Dedifferentiated amniotic fluid mesenchymal stem cell (primary cell): ENCODE results near the gene ATAD2B.

Source experiments
- DNase-seq: peaks from one replicate; pipeline ENCODE4 v3.0.0-alpha.2; 2016; ENCODE audit errors: extremely low spot score

ATAD2B gene

GRCh38 chr2:23912054-23912453, 14.9 kb downstream of the ATAD2B start:
- no peak for DNase-seq

- no peak for DNase-seq
Measured at GRCh38 chr2:23905155-23905554, 21.8 kb downstream of the ATAD2B start.

GRCh38 chr2:23904692-23905091, 22.2 kb downstream of the ATAD2B start:
- DNase-seq, result peak; percentile 87

- DNase-seq, result no peak
Measured at GRCh38 chr2:23904215-23904614, 22.7 kb downstream of the ATAD2B start.

- no peak for DNase-seq
Measured at GRCh38 chr2:23903034-23903433, 23.9 kb downstream of the ATAD2B start.

GRCh38 chr2:23901966-23902846, 24.7 kb downstream of the ATAD2B start:
- no peak for DNase-seq

- peak; percentile 62 for DNase-seq
Measured at GRCh38 chr2:23900541-23901322, 26.2 kb downstream of the ATAD2B start.

GRCh38 chr2:23900133-23900532, 26.8 kb downstream of the ATAD2B start:
- no peak for DNase-seq

- DNase-seq, result no peak
Measured at GRCh38 chr2:23871206-23871605, 55.7 kb downstream of the ATAD2B start.

- no peak for DNase-seq
Measured at GRCh38 chr2:23867449-23867848, 59.5 kb downstream of the ATAD2B start.

GRCh38 chr2:23862716-23863426, 64.1 kb downstream of the ATAD2B start:
- no peak for DNase-seq

GRCh38 chr2:23861952-23862351, 65.0 kb downstream of the ATAD2B start:
- no peak for DNase-seq

- DNase-seq, result peak; percentile 26
Measured at GRCh38 chr2:23859983-23860382, 66.9 kb downstream of the ATAD2B start.

GRCh38 chr2:23859234-23859633, 67.7 kb downstream of the ATAD2B start:
- no peak for DNase-seq

- DNase-seq, result no peak
Measured at GRCh38 chr2:23850564-23851256, 76.2 kb downstream of the ATAD2B start.

GRCh38 chr2:23844905-23845304, 82.0 kb downstream of the ATAD2B start:
- DNase-seq, result no peak

- DNase-seq, result no peak
Measured at GRCh38 chr2:23843051-23843976, 83.6 kb downstream of the ATAD2B start.

- no peak for DNase-seq
Measured at GRCh38 chr2:23839919-23840578, 86.9 kb downstream of the ATAD2B start.

GRCh38 chr2:23838996-23839395, 87.9 kb downstream of the ATAD2B start:
- DNase-seq, result no peak

GRCh38 chr2:23838581-23838980, 88.3 kb downstream of the ATAD2B start:
- DNase-seq, result no peak
